GM23248 (cell line): ENCODE results near the gene CEP192. TPM values are rescaled to one million over a fixed set of nuclear protein-coding genes. Genes with fewer than 3 reads are reported as not detected.
A peak's percentile ranks its signal among the peaks of the same experiment; 100 is the strongest.

ENCODE experiments used
- DNase-seq: peaks from one replicate; pipeline ENCODE4 v3.0.0-alpha.2; 2015
- H2AFZ ChIP-seq: fragments of 200-600 bp; sonication (generic); 2 replicates; pipeline ENCODE4 v1.6.1; 2016; ENCODE audit warnings: antibody characterized with exemption
- H3F3A ChIP-seq: fragments of 200-600 bp; sonication (generic); 2 replicates; pipeline ENCODE4 v1.6.1; 2016; ENCODE audit warnings: mild to moderate bottlenecking, antibody characterized with exemption, mixed run types; ENCODE audit not compliant: insufficient read depth
- H3K27ac ChIP-seq: fragments of 200-600 bp; sonication (generic); 2 replicates; pipeline ENCODE4 v1.5.1; 2016; ENCODE audit warnings: mild to moderate bottlenecking
- H3K27me3 ChIP-seq: fragments of 200-600 bp; sonication (generic); replicated peaks from 2 replicates; pipeline ENCODE4 v1.6.1; 2016; ENCODE audit warnings: mild to moderate bottlenecking; ENCODE audit not compliant: insufficient read depth
- H3K36me3 ChIP-seq: fragments of 200-600 bp; sonication (generic); 2 replicates; pipeline ENCODE4 v1.6.1; 2016; ENCODE audit warnings: low read depth, mild to moderate bottlenecking
- H3K4me1 ChIP-seq: fragments of 200-600 bp; sonication (generic); 2 replicates; pipeline ENCODE4 v1.6.1; 2016; ENCODE audit warnings: mild to moderate bottlenecking; ENCODE audit not compliant: insufficient read depth
- H3K4me2 ChIP-seq: fragments of 200-600 bp; sonication (generic); one replicate; pipeline ENCODE4 v1.6.1; 2016; ENCODE audit warnings: mild to moderate bottlenecking; ENCODE audit not compliant: unreplicated experiment
- H3K4me3 ChIP-seq: fragments of 200-600 bp; sonication (generic); 2 replicates; pipeline ENCODE4 v1.5.1; 2016; ENCODE audit warnings: mild to moderate bottlenecking
- H3K79me2 ChIP-seq: fragments of 200-600 bp; sonication (generic); 2 replicates; pipeline ENCODE4 v1.6.1; 2016; ENCODE audit warnings: mild to moderate bottlenecking; ENCODE audit not compliant: insufficient read depth
- H3K9ac ChIP-seq: fragments of 200-600 bp; sonication (generic); 2 replicates; pipeline ENCODE4 v1.6.1; 2016; ENCODE audit warnings: mild to moderate bottlenecking
- H3K9me2 ChIP-seq: fragments of 200-600 bp; sonication (generic); 2 replicates; pipeline ENCODE4 v1.6.1; 2016; ENCODE audit warnings: mixed run types, mild to moderate bottlenecking, moderate library complexity; ENCODE audit not compliant: insufficient read depth
- H3K9me3 ChIP-seq: fragments of 200-600 bp; sonication (generic); one replicate; pipeline ENCODE4 v1.6.1; 2017; ENCODE audit warnings: low read depth
- H4K20me1 ChIP-seq: fragments of 200-600 bp; sonication (generic); 2 replicates; pipeline ENCODE4 v1.6.0; 2016; ENCODE audit not compliant: insufficient read depth
- EZH2 ChIP-seq: fragments of 200-600 bp; sonication (generic); IDR thresholded peaks from 2 replicates; pipeline ENCODE4 v1.6.1; 2018; ENCODE audit warnings: antibody characterized with exemption, mild to moderate bottlenecking; ENCODE audit not compliant: insufficient read depth, poor library complexity, severe bottlenecking
- EZH2phosphoT487 ChIP-seq: fragments of 200-600 bp; sonication (generic); IDR thresholded peaks from 2 replicates; pipeline ENCODE4 v1.6.1; 2018; ENCODE audit warnings: antibody characterized with exemption, moderate library complexity, mild to moderate bottlenecking, low read depth; ENCODE audit not compliant: insufficient read depth
- WGBS, 2 experiments: methylation state at CpG; one replicate each; pipeline ENCODE4 v1.1.6; 2015 to 2017; ENCODE audit warnings: low lambda C conversion rate in 2 of 2, low coverage in 1 of 2; ENCODE audit errors: missing lambda C conversion rate in 2 of 2; 5-methylcytosine and 5-hydroxymethylcytosine counted together
- in situ Hi-C: fragments of 300-500 bp; cut with MboI; formaldehyde crosslinking; loops from 2 replicates; pipeline ENCODE4 v1.15.0; 2020
- polyA plus RNA-seq: library from polyadenylated mRNA; unstranded; fragments of >200 nt; fragmentation: Nextera tagmentation; extraction: Ambion mirVana; gene quantifications from 2 replicates; pipeline ENCODE4 v1.2.1, GENCODE V29; 2016
- total RNA-seq: library from RNA; depleted of rRNA; stranded (reverse); fragments of >200 nt; shearing (Covaris generic); gene quantifications from 2 replicates; pipeline ENCODE4 v1.2.3, GENCODE V29; 2014

Gene CEP192
- total and polyA plus RNA-seq, 2 experiments from 2014 or later = 7.4 to 21.5 TPM

GRCh38 chr18:13126966-13127598 lies 135.9 kb downstream of the CEP192 start:
- Histone ChIP-seq H3K4me2 (no peak overlapping the region), H3K4me1 (no peaks in the 10 kb centered on the region), H4K20me1 (no peaks in the 10 kb centered on the region), H3K79me2 (no peaks in the 10 kb centered on the region), H3K4me3 (no peak overlapping the region), H3K9me2 (no peaks in the 10 kb centered on the region), H3K9me3 (no peaks in the 10 kb centered on the region), H2AFZ (no peak overlapping the region), H3K27me3 (no peaks in the 10 kb centered on the region), H3K27ac (no peak overlapping the region), H3K36me3 (no peaks in the 10 kb centered on the region), H3F3A (no peaks in the 10 kb centered on the region), H3K9ac (no peak overlapping the region)
- in situ Hi-C loops = no loop called here
- WGBS, 2 experiments = 94% methylated on average over 17 of the region's 17 CpGs
- TF ChIP-seq EZH2 = no peak
- no peak for TF ChIP-seq EZH2phosphoT487
- no peak for DNase-seq

- Histone ChIP-seq H3K27me3 (peaks cover 3% of the 10 kb centered on the region; the same call in 1 of the 2 replicates), H3F3A (0 out of 2 replicates have a peak, but pooled peaks cover 10% of the 10 kb centered on the region), H3K79me2 (no peaks in the 10 kb centered on the region), H2AFZ (no peak overlapping the region), H3K9me2 (no peaks in the 10 kb centered on the region), H3K4me2 (no peak overlapping the region), H3K4me3 (no peak overlapping the region), H3K36me3 (no peaks in the 10 kb centered on the region), H3K9ac (no peak overlapping the region), H4K20me1 (no peaks in the 10 kb centered on the region), H3K9me3 (no peaks in the 10 kb centered on the region), H3K4me1 (no peaks in the 10 kb centered on the region), H3K27ac (no peak overlapping the region)
- DNase-seq = no peak
- TF ChIP-seq EZH2phosphoT487 = no peak
- TF ChIP-seq EZH2 = no peak
- 17 to 21% methylated on average over 6 of the region's 6 CpGs for WGBS, 2 experiments
- in situ Hi-C loops = no loop called here
These were observed 140.1 kb downstream of the CEP192 start for GRCh38 chr18:13131283-13131682.

- no peaks in the 10 kb centered on the region for H3K36me3 ChIP-seq
- H3K79me2 ChIP-seq = no peaks in the 10 kb centered on the region
- no peak for DNase-seq
- in situ Hi-C loops = no loop called here
- H3K4me2 ChIP-seq = no peak overlapping the region
- 93 to 94% methylated on average over 40 to 47 of the region's 52 CpGs for WGBS, 2 experiments
- no peak overlapping the region for H3K4me3 ChIP-seq
- H4K20me1 ChIP-seq = no peaks in the 10 kb centered on the region
- H3K9me3 ChIP-seq = no peaks in the 10 kb centered on the region
- no peaks in the 10 kb centered on the region for H3K4me1 ChIP-seq
- 0 out of 2 replicates have a peak, but pooled peaks cover 10% of the 10 kb centered on the region for H3F3A ChIP-seq
- no peak overlapping the region for H2AFZ ChIP-seq
- H3K27ac ChIP-seq = no peak overlapping the region
- H3K9ac ChIP-seq = no peak overlapping the region
- TF ChIP-seq EZH2phosphoT487 = no peak
- TF ChIP-seq EZH2 = no peak
- H3K27me3 ChIP-seq = peaks cover 6% of the 10 kb centered on the region; the same call in 1 of the 2 replicates
- no peaks in the 10 kb centered on the region for H3K9me2 ChIP-seq
These were observed 143.6 kb downstream of the CEP192 start for GRCh38 chr18:13134551-13135401.

- WGBS, 2 experiments = 29% methylated on average over 51 of the region's 51 CpGs
These were observed 145.1 kb downstream of the CEP192 start for GRCh38 chr18:13136056-13136903.

More at GRCh38 chr18:13136056-13136903, 145.1 kb downstream of the CEP192 start:
- no peaks in the 10 kb centered on the region for H3K79me2 ChIP-seq
- no peaks in the 10 kb centered on the region for H3K4me1 ChIP-seq
- H4K20me1 ChIP-seq = no peaks in the 10 kb centered on the region
- peak overlapping the region; percentile 72 for H3K4me3 ChIP-seq
- peak overlapping the region; percentile 69 for H3K4me2 ChIP-seq
- peaks cover 6% of the 10 kb centered on the region; the same call in 1 of the 2 replicates for H3K27me3 ChIP-seq
- H2AFZ ChIP-seq = peak overlapping the region; percentile 67
- in situ Hi-C loops = no loop called here
- H3F3A ChIP-seq = 0 out of 2 replicates have a peak, but pooled peaks cover 10% of the 10 kb centered on the region
- peak; percentile 58 for DNase-seq
- peak overlapping the region; percentile 29 for H3K9ac ChIP-seq
- no peaks in the 10 kb centered on the region for H3K9me2 ChIP-seq
- H3K9me3 ChIP-seq = no peaks in the 10 kb centered on the region
- no peaks in the 10 kb centered on the region for H3K36me3 ChIP-seq
- TF ChIP-seq EZH2phosphoT487 = no peak
- no peak for TF ChIP-seq EZH2
- no peak overlapping the region for H3K27ac ChIP-seq
